GM18870 (cell line): ENCODE results near the gene GGCX.
"Not testable (repeated sequence)": the region's sequence is repeated elsewhere in the genome, so short reads cannot be mapped to it uniquely, and the experiment has no call there.

ENCODE experiments used
- ATAC-seq: cut with Tn5 transposase; IDR thresholded peaks from one replicate; pipeline ENCODE4 v1.9.1; 2021; ENCODE audit warnings: moderate library complexity; ENCODE audit not compliant: unreplicated experiment

Gene GGCX

GRCh38 chr2:85577063-85577385 is 15.7 kb upstream of the GGCX start:
- ATAC-seq: no peak

- no peak for ATAC-seq
Observed at GRCh38 chr2:85575739-85576138, 14.4 kb upstream of the GGCX start.

- ATAC-seq: no peak
Observed at GRCh38 chr2:85566265-85566664, 5.0 kb upstream of the GGCX start.

GRCh38 chr2:85564144-85564563 is 2.9 kb upstream of the GGCX start:
- ATAC-seq: no peak

- no peak for ATAC-seq
Observed at GRCh38 chr2:85560812-85561279, 447 bp downstream of the GGCX start.

- not testable (repeated sequence) for ATAC-seq
Observed at GRCh38 chr2:85560403-85560726, 928 bp downstream of the GGCX start.

- no peak for ATAC-seq
Observed at GRCh38 chr2:85558160-85558559, 3.1 kb downstream of the GGCX start.

- no peak for ATAC-seq
Observed at GRCh38 chr2:85557130-85557529, 4.2 kb downstream of the GGCX start.

GRCh38 chr2:85554980-85555612 is 6.2 kb downstream of the GGCX start:
- no peak for ATAC-seq

GRCh38 chr2:85553184-85553583 is 8.1 kb downstream of the GGCX start:
- no peak for ATAC-seq

- ATAC-seq: peak; percentile 78
Observed at GRCh38 chr2:85551698-85552678, 9.3 kb downstream of the GGCX start.

- ATAC-seq: no peak
Observed at GRCh38 chr2:85550486-85550885, 10.8 kb downstream of the GGCX start.

GRCh38 chr2:85549826-85550225 is 11.5 kb downstream of the GGCX start:
- no peak for ATAC-seq

- ATAC-seq: no peak
Observed at GRCh38 chr2:85549095-85549494, 12.2 kb downstream of the GGCX start.

- no peak for ATAC-seq
Observed at GRCh38 chr2:85548608-85548900, 12.7 kb downstream of the GGCX start.

GRCh38 chr2:85547859-85548607 is 13.3 kb downstream of the GGCX start:
- ATAC-seq: no peak

- ATAC-seq: no peak
Observed at GRCh38 chr2:85547089-85547858, 14.0 kb downstream of the GGCX start.

GRCh38 chr2:85545780-85546240 is 15.5 kb downstream of the GGCX start:
- no peak for ATAC-seq

- not testable (repeated sequence) for ATAC-seq
Observed at GRCh38 chr2:85544915-85545779, 16.1 kb downstream of the GGCX start.

- not testable (repeated sequence) for ATAC-seq
Observed at GRCh38 chr2:85544254-85544691, 17.0 kb downstream of the GGCX start.
